GM21526 (cell line): ENCODE data around the gene CFB.
"Not testable (repeated sequence)": the region's sequence is repeated elsewhere in the genome, so short reads cannot be mapped to it uniquely, and the experiment has no call there.

Source experiments
- ATAC-seq: cut with Tn5 transposase; IDR thresholded peaks from one replicate; pipeline ENCODE4 v1.9.1; 2021; ENCODE audit warnings: moderate library complexity; ENCODE audit not compliant: unreplicated experiment, low FRiP score

The CFB gene

DNA sequence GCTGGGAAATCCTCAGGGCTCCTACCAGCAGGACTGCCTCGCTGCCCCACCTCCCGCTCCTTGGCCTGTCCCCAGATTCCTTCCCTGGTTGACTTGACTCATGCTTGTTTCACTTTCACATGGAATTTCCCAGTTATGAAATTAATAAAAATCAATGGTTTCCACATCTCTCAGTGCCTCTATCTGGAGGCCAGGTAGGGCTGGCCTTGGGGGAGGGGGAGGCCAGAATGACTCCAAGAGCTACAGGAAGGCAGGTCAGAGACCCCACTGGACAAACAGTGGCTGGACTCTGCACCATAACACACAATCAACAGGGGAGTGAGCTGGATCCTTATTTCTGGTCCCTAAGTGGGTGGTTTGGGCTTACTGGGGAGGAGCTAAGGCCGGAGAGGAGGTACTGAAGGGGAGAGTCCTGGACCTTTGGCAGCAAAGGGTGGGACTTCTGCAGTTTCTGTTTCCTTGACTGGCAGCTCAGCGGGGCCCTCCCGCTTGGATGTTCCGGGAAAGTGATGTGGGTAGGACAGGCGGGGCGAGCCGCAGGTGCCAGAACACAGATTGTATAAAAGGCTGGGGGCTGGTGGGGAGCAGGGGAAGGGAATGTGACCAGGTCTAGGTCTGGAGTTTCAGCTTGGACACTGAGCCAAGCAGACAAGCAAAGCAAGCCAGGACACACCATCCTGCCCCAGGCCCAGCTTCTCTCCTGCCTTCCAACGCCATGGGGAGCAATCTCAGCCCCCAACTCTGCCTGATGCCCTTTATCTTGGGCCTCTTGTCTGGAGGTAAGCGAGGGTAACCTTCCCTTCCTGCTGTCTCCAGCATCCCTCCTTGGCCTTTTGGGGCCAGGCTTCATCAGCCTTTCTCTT is at the start of gene CFB:
Gene CFB, plus strand, starts transcription at position 589 of the 863 bp plus-strand sequence. Its CDS starts 127 bp downstream, at position 716.
- ATAC-seq: no peak

- ATAC-seq: no peak
These were observed 49.4 kb upstream of the CFB start for GRCh38 chr6:31896493-31896855.

DNA sequence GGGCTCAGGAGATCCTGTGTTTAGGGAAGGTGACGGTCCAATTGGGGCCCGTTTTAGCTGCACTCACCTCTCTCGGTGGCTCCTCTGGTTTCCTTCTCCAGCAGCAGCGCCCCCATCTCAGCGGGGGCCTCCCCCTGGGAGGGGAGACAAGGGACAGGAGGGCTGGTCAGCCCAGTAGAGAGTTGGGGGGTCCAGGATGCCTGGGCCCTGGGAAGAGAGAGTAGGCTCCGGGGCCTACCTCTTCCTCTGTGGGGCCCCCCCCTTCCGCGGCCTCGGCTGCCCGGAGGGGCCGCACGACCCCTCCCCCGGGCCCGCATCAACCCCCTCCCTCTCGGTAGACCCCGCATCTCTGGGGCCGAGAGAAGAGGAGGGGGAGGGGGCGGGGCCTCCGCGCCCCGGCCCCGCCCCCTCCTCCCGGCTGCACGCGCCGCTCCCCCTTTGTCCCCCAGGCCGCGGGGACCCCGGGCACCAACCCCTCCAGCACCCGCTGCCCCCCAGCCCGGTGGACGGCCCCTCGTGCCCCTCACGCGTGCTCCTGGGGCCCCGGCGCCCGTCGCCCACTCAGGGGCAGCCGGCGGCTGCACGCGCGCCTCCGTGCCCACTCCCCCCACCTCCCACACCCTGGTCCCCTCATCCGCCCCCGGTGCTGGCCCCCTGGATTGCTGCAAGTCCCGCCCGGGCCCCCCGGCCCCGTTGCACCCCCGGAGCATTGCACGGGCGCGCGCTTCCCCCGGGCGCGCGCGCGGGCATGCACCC is 48.9 kb upstream of the CFB start:
- ATAC-seq: no peak

DNA sequence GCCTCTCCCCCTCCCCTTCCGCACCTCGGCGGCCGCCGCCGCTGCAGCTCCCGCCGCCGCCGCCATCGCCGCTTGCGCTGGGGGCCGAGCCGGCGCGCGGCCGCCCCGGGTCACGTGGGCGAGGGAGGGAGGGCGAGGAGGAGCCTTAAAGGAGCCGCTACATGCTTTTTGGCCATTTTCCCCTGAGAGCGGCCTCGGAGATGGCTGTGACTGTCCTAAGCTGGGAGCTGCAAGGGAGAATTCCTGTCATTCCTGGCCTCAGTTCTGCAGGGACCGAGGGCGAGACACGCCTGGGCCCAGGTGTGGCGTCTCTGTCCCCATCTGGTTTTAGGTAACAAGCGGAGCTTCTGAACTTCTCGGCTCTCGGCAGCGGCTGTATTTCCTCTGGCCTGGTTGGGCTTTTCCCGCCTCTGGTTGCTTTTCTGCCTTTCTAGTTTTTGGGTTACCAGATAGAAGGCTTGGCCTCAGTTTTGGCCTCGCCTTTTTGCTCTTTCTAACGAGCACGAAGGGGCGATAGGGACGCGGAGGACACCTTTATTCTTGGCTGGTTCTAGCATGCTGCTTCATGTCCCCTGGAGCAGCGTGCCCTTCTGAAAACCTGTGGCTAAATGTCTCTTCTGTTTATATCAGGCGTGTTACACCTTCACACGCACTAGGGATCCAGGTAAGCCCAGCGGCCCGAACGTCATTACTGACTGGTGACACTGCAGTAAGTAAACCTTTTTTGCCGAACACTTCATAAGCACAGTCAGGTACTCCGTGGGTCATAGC is 48.1 kb upstream of the CFB start, which contains the start of gene EHMT2:
Gene EHMT2, minus strand, starts transcription at position 87 of the 771 bp plus-strand sequence. Its CDS starts 21 bp downstream, at position 66.
- ATAC-seq: peak; percentile 49

DNA sequence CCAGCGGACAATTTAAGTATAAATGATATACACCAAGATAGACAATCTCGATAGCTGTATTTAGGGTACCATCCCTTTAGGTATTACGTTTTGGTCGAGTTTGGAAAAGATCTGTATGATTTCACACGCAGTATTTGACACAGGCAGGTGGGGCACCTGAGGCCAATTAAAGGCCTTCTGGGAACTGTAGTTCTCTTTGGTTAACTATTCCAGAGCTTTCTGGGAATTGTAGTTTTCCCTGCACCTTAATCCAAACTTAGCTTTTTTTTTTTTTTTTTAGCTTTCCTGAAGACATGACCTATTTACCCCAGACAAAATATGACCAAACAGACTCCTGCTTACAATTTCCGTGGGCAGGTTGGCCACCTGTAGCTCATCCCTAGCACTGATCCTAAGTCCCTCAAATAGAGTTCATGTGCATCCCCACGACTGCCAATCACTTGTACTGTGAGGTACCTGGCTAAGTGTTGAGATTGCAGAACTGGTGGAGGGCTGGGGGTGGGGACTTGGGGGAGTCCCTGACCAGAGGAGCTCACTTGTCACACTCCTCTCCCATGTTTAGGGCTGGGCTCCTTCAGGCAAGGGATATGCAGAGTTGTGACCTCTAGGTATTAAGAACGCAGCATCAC is 47.4 kb upstream of the CFB start:
- ATAC-seq: no peak

GRCh38 chr6:31899215-31899614 is 46.7 kb upstream of the CFB start:
- no peak for ATAC-seq

- no peak for ATAC-seq
These were observed 45.8 kb upstream of the CFB start for GRCh38 chr6:31899882-31900722.

GRCh38 chr6:31900917-31901414 is 44.9 kb upstream of the CFB start:
- no peak for ATAC-seq

- ATAC-seq: no peak
These were observed 44.4 kb upstream of the CFB start for GRCh38 chr6:31901415-31901952.

GRCh38 chr6:31901953-31902643 is 43.8 kb upstream of the CFB start, which contains the start of gene ZBTB12:
Gene ZBTB12, minus strand, starts transcription at chr6:31902086. Its CDS starts 781 bp downstream, at chr6:31901305.
- ATAC-seq: no peak

DNA sequence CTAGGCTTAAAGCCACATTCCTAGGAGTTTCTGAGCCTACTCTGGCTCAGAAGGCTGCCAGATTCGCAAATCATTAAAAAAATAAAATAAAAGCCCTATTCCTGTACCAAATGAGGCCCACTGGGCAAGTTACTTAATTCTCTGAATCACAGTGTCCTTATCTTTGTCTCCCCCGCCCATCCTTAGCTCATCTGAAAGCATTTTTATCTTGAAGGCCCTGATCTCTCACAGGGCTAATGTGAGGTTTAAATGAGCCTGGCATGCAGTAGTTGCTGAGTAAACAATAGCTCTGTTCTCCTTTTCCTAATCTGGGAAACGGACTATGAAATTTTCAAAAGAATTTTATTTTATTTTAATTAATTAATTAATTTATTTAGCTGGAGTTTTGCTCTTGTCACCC is 41.9 kb upstream of the CFB start:
- ATAC-seq: no peak

GRCh38 chr6:31905041-31905440 is 40.9 kb upstream of the CFB start:
- ATAC-seq: no peak

GRCh38 chr6:31906122-31906521 is 39.8 kb upstream of the CFB start:
- ATAC-seq: no peak

DNA sequence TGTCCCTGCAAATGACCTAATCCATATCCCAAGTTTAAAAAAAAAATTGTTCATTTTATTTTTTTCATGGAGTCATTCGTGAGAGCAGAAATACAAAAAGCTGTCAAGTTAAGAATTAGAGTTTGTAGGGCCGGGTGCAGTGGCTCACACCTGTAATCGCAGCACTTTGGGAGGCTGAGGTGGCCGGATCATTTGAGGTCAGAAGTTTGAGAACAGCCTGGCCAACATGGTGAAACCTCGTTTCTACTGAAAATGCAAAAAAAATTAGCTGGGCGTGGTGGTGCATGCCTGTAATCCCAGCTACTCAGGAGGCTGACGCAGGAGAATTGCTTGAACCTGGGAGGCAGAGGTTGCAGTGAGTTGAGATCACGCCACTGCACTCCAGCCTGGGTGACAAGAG is 39.2 kb upstream of the CFB start:
- ATAC-seq: not testable (repeated sequence)

DNA sequence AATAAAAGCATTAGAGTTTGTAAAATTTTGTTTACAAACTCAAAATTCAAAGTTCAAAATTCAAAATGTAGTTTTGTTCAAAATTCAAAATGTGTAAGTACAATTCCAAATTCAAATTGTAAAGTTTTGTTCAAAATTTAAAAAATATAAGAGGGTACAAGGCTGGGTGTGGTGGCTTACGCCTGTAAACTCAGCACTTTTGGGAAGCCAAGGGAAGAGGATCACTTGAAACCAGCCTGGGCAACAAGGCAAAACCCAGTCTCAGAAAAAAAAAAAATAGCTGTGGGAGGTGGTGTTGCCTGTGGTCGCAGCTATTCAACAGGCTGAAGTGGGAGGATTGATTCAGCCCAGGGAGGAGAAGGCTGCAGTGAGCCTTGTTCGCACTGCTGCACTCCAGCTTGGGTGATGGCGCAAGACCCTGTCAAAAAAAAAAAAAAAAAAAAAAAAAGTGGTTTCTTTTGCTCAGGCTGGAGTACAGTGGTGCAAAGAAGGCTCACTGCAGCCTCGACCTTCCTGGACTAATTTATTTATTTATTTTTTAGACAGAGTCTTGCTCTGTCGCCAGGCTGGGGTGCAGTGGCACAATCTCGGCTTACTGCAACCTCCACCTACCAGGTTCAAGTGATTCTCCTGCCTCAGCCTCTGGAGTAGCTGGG is 38.6 kb upstream of the CFB start:
- ATAC-seq: no peak

DNA sequence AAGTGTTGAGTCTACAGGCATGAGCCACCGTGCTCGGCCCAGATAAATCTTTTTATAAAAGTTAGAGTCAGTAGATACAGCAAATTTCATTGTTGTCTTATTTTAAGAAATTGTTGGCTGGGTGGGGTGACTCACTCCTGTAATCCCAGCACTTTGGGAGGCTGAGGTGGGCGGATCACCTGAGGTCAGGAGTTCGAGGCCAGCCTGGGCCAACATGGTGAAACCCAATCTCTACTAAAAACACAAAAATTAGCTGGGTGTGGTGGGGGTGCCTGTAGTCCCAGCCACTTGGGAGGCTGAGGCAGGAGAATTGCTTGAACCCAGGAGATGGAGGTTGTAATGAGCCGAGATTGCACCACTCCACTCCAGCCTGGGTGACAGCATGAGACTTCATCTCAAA is 37.6 kb upstream of the CFB start:
- ATAC-seq: not testable (repeated sequence)

- peak; percentile 54 for ATAC-seq
These were observed 37.1 kb upstream of the CFB start for GRCh38 chr6:31908791-31909190.

- ATAC-seq: not testable (repeated sequence)
These were observed 36.6 kb upstream of the CFB start for GRCh38 chr6:31909298-31909697.
